Measurements from ENCODE around the gene SEMA3E.
"Not testable (repeated sequence)": the region's sequence is repeated elsewhere in the genome, so short reads cannot be mapped to it uniquely, and the experiment has no call there.

SEMA3E gene

GRCh38 chr7:83648464-83649241 lies at the start of gene SEMA3E:
SEMA3E (minus strand) TSS chr7:83649139.
- DNase-seq = peak; percentile 68

DNA sequence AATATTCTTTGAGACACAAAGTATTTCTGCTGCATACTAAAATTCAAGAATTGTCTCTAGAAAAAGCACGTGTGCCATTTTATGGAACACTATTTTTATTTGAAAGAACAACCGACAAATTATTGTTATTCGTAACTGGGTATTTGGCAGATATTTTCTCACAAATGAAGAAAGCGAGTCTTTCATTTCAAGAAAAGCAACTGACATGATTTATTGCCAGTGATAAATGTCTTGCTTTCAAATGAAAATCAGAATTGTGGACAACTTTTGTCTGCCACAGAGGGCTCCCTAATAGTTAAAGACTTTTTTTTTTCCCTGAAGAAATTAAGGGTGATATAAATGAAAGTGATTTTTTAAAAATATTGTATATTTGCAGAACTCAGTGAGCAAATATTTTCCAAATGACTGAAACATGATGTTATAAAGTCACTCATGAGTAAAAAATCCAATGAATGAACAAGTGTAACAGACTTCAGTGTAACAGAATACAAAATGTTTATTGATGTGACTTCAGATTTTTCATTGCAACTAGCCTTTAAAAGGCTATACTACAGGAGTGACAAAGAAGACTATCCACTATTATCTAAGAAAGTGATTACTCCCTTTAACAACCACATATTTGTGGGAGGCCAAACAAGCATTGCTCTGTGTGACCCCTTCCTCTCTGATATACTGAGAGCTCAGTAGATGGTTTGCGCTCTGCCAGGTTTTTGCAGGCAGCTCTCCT lies 49.0 kb upstream of the SEMA3E start:
- no peak for DNase-seq

DNA sequence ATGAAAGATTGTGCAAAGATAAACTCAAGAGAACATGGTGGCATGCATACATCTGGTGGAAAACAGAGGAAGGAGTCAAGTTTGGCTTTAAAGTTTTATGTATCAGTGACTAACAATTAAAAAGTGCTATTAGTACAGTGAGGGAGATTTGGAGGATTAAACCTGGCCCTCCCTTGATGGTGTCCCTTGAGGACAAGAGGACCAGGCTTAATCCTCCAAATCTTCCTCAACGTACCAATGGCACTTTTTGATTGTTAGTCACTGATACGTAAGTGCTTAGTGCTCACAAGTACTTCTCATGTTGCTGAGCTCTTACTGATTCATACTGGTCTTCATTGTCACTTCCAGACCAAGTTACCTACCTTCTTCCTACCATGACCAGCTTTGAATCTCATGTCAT lies 47.2 kb upstream of the SEMA3E start:
- no peak for DNase-seq

- no peak for DNase-seq
Measured at GRCh38 chr7:83695128-83695960, 46.4 kb upstream of the SEMA3E start.

- DNase-seq = no peak
Measured at GRCh38 chr7:83693256-83693655, 44.3 kb upstream of the SEMA3E start.

GRCh38 chr7:83691095-83691494 lies 42.2 kb upstream of the SEMA3E start:
- no peak for DNase-seq

DNA sequence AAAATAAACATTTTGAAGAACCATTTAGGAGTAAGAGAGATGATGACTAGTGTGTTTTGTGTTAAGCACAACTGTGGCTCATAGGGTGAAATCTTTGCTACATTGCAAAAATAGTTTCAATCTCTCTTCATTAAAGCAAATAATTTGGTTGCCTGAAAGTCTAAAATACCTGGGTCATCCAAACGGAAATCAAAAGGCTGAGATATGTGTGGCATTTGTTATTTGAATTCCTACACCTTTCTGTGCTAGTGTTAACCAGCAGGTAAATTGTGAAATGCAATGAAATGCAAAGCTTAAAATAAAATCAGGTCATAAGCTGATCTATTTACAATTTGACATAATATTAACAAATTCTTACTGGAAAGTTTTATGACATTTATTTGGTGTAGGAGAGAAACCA lies 40.9 kb upstream of the SEMA3E start:
- DNase-seq = no peak

DNA sequence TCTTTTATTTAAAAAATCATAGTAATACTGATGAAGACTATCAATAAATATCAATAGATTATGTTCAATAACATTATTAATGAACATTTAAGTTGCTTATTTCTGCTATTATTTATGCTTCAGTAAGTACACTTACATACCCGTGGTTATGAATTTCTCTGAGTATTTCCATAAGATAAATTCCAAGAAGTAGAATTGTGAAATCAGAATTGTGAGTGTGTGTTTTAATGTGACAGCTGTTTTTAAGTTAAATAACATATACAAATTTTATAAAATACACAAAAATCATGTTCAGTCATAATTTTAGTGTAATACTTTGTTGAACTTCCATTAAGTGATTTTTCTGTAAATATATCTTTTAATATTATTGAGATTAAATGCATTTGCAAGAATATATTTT lies 37.5 kb upstream of the SEMA3E start:
- DNase-seq = no peak

DNA sequence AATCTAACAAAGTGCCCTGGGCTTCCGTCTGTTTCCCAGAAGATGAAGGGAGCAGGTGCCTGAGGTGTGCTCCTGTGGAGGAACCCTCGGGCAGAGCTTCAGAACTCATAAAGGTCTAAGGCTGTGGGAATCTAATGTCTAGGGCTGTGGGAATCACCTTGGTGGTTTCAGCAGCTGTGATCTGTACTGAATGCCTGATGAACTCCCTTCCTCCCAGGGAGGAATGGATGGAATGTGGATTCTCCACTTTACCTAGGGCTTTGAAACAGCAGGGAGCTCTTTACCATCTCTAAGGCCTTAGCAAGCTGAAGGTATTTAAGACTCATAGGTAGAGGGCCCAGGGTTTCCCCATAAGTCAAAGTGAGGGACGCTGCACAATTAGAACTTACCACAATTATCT lies 36.0 kb upstream of the SEMA3E start:
- no peak for DNase-seq

- no peak for DNase-seq
Measured at GRCh38 chr7:83681200-83681778, 32.4 kb upstream of the SEMA3E start.

DNA sequence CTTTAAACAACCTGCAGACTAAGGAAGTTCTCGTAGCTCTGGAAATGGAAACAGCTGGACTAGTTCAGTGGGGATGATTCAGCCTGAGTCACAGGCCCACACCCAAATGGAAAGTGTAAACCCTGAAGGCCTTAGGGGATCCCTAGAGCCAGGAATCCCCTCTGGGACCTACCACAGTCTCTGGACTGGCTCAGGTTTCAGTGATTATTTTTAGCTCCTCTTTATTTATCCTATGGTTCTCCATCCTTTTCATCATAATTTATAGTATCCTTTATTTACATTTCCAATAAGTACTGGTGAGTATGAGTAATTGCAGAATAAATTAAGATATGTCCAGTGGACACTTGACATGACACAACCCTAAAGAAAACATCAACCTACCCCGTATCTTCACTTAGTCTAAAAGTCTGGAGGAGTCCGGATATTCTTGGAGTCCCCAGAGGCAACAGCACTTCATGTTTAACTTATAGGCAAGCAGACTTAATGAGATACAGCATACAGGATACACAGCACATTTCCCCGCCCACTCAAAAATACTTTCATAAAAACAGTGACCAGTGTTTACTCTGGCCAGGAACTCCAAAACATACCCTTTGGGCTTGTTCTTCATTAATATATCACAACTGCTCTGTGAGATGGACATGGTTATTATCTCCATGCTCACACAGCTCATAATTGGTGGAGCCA lies 28.4 kb upstream of the SEMA3E start:
- DNase-seq = peak; percentile 25

- not testable (repeated sequence) for DNase-seq
Measured at GRCh38 chr7:83673291-83673690, 24.4 kb upstream of the SEMA3E start.

DNA sequence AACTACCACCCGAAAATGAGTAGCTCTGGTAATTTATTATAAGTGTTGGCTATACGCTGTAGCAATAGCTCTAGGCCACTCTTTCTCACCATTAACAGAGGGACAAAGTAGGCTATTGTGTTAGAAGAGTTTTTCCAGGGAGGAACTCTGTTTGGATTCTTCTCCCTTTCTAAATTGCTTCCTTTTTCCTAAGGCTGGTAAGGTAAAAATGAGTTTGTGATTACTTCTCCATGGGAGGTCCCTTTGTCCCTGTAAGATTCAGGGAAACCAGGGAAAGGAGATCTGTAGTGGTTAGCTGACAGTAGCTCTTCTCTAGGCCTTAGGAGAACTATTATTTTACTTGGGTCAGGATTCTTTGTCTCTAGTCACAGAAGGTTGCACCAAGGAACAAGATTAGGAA lies 23.2 kb upstream of the SEMA3E start:
- no peak for DNase-seq

DNA sequence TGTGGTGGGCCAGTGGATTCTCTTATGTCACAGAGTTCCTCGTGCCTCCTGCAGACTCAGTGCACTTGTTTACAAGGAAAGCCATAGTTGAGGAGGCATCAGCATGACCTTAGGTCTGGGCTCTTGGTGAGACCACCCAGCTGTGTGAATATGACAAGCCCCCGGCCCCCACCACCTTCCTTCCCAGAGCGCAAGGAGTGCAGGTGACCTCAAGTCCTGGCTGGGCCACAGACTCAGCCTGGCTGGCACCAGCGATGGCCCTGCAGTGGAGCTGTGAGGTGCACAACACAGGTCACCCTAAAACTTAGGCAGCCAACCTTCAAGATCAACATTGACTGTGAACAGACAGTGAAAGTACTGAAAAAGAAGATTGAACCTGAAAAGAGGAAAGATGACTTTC lies 14.2 kb upstream of the SEMA3E start:
- DNase-seq = no peak

GRCh38 chr7:83658126-83658525 lies 9.2 kb upstream of the SEMA3E start:
- DNase-seq = no peak

- peak; percentile 82 for DNase-seq
Measured at GRCh38 chr7:83655951-83656556, 7.1 kb upstream of the SEMA3E start.

- no peak for DNase-seq
Measured at GRCh38 chr7:83652481-83652880, 3.5 kb upstream of the SEMA3E start.

DNA sequence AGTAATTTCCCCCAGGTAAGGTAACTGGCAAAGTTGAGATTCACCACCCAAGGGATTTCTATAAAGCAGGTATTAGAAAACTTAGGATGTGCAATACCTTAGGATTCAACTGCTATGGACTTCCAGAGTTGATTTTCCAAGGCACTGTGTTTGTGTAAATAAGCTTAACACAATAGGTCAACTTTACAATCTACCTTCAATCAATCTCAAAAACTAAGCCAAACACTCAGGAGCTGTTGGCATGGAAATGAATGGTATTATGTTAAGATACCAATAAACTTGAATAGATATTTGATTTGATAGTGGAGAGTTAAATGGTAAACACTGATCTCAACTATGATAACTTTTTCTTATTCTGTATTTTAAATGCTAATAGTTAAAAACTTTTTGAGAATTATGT lies 762 bp upstream of the SEMA3E start:
- no peak for DNase-seq

DNA sequence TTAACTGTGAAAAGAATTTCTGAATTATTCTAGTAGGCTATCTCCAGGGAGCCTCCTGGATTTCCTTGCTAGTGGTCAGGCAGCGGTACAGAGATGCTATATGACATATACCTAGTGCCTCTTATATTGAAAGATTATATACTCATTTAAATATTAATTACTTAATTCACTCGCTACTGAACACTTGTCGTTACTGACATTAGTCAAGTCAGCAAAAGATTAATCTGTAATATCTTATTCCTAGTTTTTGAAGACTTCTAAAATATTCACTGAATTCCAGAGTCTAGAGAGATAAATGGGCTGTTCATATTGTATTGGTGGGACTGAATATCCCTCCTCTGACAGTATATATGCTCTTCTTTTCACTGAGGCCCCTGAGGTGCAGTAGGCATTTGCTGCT lies 2.9 kb downstream of the SEMA3E start:
- DNase-seq = no peak

DNA sequence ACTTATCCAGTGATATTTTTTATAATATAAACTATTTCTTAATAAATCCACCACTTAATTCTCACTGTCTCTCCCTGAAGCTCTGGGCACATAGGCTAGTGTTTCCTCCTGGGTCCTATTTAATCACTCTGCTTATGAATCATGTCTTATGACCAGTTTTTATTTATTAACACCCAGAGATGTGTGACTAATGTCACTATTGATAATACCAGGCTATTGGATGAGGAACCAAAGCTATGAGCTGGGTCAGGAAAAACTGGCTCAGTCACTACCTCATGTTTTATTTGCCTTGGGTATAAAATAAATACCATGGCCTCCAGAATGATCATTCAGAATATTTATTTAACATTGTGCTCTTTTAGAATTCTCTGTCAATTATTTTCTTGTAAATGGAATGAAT lies 5.2 kb downstream of the SEMA3E start:
- no peak for DNase-seq

- no peak for DNase-seq
Measured at GRCh38 chr7:83643012-83643411, 5.9 kb downstream of the SEMA3E start.
